ENCODE data around the gene SCFD2. TPM values are rescaled to one million over a fixed set of nuclear protein-coding genes. Genes with fewer than 3 reads are reported as not detected.

SCFD2 gene
- total and polyA plus RNA-seq, 2 of the 8 experiments (the other 6 are each of a cell fraction or from before 2014, with no cell fraction given), result 6.2 to 10.2 TPM

DNA sequence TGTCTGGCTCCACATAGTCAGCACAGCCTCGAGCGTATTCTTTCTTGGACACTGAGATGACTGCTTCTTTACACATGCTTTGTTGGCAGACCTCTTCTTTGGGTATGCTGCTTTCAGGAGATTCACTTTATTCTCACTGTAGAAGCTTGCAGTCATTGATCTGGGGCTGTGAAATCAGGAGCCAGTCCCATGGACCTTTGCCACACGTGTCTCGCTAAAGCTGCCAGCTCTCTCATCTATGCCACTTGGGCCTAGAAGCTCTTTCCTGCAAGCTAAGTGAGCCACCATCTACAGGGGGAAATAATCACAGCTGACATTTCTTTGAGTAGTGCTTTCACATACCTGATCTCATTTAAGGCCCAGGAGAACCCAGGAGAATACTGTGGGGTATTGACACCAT is 498.7 kb downstream of the SCFD2 start (continued):
- no peak for TF ChIP-seq CHD7 (IDR thresholded peaks at IDR 0.05; ENCODE audit: insufficient replicate concordance, low read length)
- peak; percentile 20; the same call in 1 of the 2 replicates for TF ChIP-seq ATF2 (IDR thresholded peaks at IDR 0.05; ENCODE audit: low read length)
- no peak for TF ChIP-seq JUN (IDR thresholded peaks at IDR 0.05; ENCODE audit: low read depth, low read length)
- no peak for TF ChIP-seq ASH2L (IDR thresholded peaks at IDR 0.05; ENCODE audit: low read length)

Data from H1 (cell line).